CD14-positive monocyte (primary cell): ENCODE measurements around the gene ARL5C. TPM values are rescaled to one million over a fixed set of nuclear protein-coding genes. Genes with fewer than 3 reads are reported as not detected.

Experiments
- DNase-seq, 3 donors: peaks; one replicate each; pipeline ENCODE4 v3.0.0-alpha.2; 2011 to 2022
- H2AFZ ChIP-seq: 2 replicates; pipeline ENCODE4 v1.6.0; 2012; ENCODE audit warnings: mild to moderate bottlenecking, low read depth, low read length, inconsistent platforms; ENCODE audit not compliant: insufficient read depth, poor library complexity, severe bottlenecking
- H3K27ac ChIP-seq, 2 donors: 1 replicate in 1 of 2; 2 replicates in 1 of 2; pipeline ENCODE4 v1.5.1; 2012 to 2013; ENCODE audit warnings: low read length in 2 of 2, control low read depth in 1 of 2, inconsistent platforms in 1 of 2, low read depth in 1 of 2, mild to moderate bottlenecking in 1 of 2
- H3K27me3 ChIP-seq, 2 donors: one replicate each; pipeline versions ENCODE4 v1.6.0 to v1.6.1; 2011 to 2013; ENCODE audit warnings: low read length in 2 of 2; ENCODE audit not compliant: control insufficient read depth in 2 of 2, insufficient read depth in 2 of 2
- H3K36me3 ChIP-seq, 2 donors: replicated peaks in 1 of 2; 1 replicate in 1 of 2; 2 replicates in 1 of 2; pipeline versions ENCODE4 v1.5.1 to v1.6.1; 2012 to 2013; ENCODE audit warnings: low read length in 2 of 2, control low read depth in 1 of 2, inconsistent platforms in 1 of 2, mild to moderate bottlenecking in 1 of 2; ENCODE audit not compliant: insufficient read depth in 2 of 2, control insufficient read depth in 1 of 2
- H3K4me1 ChIP-seq, 2 donors: 1 replicate in 1 of 2; 2 replicates in 1 of 2; pipeline versions ENCODE4 v1.5.1 to v1.6.1; 2012 to 2013; ENCODE audit warnings: low read length in 2 of 2, control low read depth in 1 of 2, inconsistent platforms in 1 of 2, mild to moderate bottlenecking in 1 of 2, moderate library complexity in 1 of 2; ENCODE audit not compliant: insufficient read depth in 2 of 2, control insufficient read depth in 1 of 2
- H3K4me2 ChIP-seq: replicated peaks from 2 replicates; pipeline ENCODE3; 2012; ENCODE audit warnings: low read length, moderate library complexity, mild to moderate bottlenecking; ENCODE audit not compliant: poor library complexity, severe bottlenecking; ENCODE audit errors: extremely low read depth
- H3K4me3 ChIP-seq, 3 experiments: fragments of 200-600 bp in 1 of 3; sonication (generic) in 1 of 3; replicated peaks in 1 of 3; 1 replicate in 2 of 3; 2 replicates in 1 of 3; pipeline ENCODE4 v1.5.1; 2011 to 2013; ENCODE audit warnings: low read length in 3 of 3, mild to moderate bottlenecking in 3 of 3, control low read depth in 2 of 3, low read depth in 2 of 3, inconsistent platforms in 1 of 3, moderate library complexity in 1 of 3
- H3K79me2 ChIP-seq: 2 replicates; pipeline ENCODE4 v1.6.0; 2012; ENCODE audit warnings: mild to moderate bottlenecking, control low read depth, inconsistent platforms, low read length, moderate library complexity; ENCODE audit not compliant: insufficient read depth
- H3K9ac ChIP-seq: 2 replicates; pipeline ENCODE4 v1.6.0; 2017; ENCODE audit warnings: low read length, mild to moderate bottlenecking; ENCODE audit not compliant: insufficient read depth, poor library complexity, severe bottlenecking
- H3K9me3 ChIP-seq, 2 donors: replicated peaks in 1 of 2; 1 replicate in 1 of 2; 2 replicates in 1 of 2; pipeline versions ENCODE4 v1.5.1 to v1.6.1; 2012 to 2013; ENCODE audit warnings: low read length in 2 of 2, control low read depth in 1 of 2; ENCODE audit not compliant: control insufficient read depth in 1 of 2, insufficient read depth in 1 of 2
- H4K20me1 ChIP-seq: 2 replicates; pipeline ENCODE4 v1.6.0; 2012; ENCODE audit warnings: mild to moderate bottlenecking, low read length, control low read depth, moderate library complexity; ENCODE audit not compliant: insufficient read depth
- H3K27ac Mint-ChIP-seq, 7 donors: one replicate each; pipeline ENCODE4 v1.8.0; 2020; ENCODE audit warnings: mild to moderate bottlenecking in 7 of 7, mixed read lengths in 7 of 7, moderate library complexity in 6 of 7, inconsistent platforms in 2 of 7
- H3K27me3 Mint-ChIP-seq, 3 donors: one replicate each; pipeline ENCODE4 v1.8.0; 2021 to 2022; ENCODE audit warnings: low read depth in 3 of 3, mild to moderate bottlenecking in 3 of 3, mixed read lengths in 3 of 3, moderate library complexity in 3 of 3, inconsistent platforms in 1 of 3
- H3K36me3 Mint-ChIP-seq, 2 donors: one replicate each; pipeline ENCODE4 v1.8.0; 2020; ENCODE audit warnings: mixed read lengths in 2 of 2, inconsistent platforms in 1 of 2, mild to moderate bottlenecking in 1 of 2
- H3K4me1 Mint-ChIP-seq: one replicate; pipeline ENCODE4 v1.8.0; 2020; ENCODE audit warnings: mild to moderate bottlenecking, mixed read lengths
- H3K4me3 Mint-ChIP-seq, 2 donors: one replicate each; pipeline ENCODE4 v1.8.0; 2020; ENCODE audit warnings: mild to moderate bottlenecking in 2 of 2, mixed read lengths in 2 of 2, moderate library complexity in 1 of 2
- H3K9me3 Mint-ChIP-seq, 7 donors: one replicate each; pipeline ENCODE4 v1.8.0; 2020 to 2022; ENCODE audit warnings: mixed read lengths in 7 of 7, mild to moderate bottlenecking in 6 of 7, moderate library complexity in 6 of 7, inconsistent platforms in 2 of 7
- CTCF ChIP-seq: fragments of 200-600 bp; IDR thresholded peaks from one replicate; pipeline ENCODE4 v1.8.0; 2022; ENCODE audit warnings: antibody characterized with exemption, mild to moderate bottlenecking
- WGBS: methylation state at CpG from one replicate; pipeline ENCODE4 v1.1.5; 2013; ENCODE audit warnings: missing lambda C conversion rate; ENCODE audit not compliant: insufficient coverage; 5-methylcytosine and 5-hydroxymethylcytosine counted together
- intact Hi-C, 2 donors: fragments of 100-400 bp; cut with micrococcal nuclease; formaldehyde crosslinking; loops; one replicate each; pipeline versions ENCODE4 v1.15.0 to v1.15.1; 2023
- polyA plus RNA-seq, 3 donors: library from polyadenylated mRNA; depleted of rRNA in 1 of 3; unstranded in 2 of 3; stranded (reverse) in 1 of 3; fragments of 300-500 nt in 2 of 3; fragments of >200 nt in 1 of 3; fragmentation: Illumina TruSeq in 2 of 3; gene quantifications; 1 replicate in 2 of 3; 2 replicates in 1 of 3; pipeline ENCODE4 v1.2.3, GENCODE V29; 2012 to 2021

The ARL5C gene
- polyA plus RNA-seq, 3 donors, result 0.04 TPM; not detected in 2

- peak overlapping the region; percentile 39 for H3K4me2 ChIP-seq
Observed at GRCh38 chr17:39167476-39167875, 1.5 kb upstream of the ARL5C start.

More at GRCh38 chr17:39167476-39167875, 1.5 kb upstream of the ARL5C start:
- H3K9me3 ChIP-seq, result no peaks in the 10 kb centered on the region
- Mint-ChIP-seq H3K36me3 (no peaks in the 10 kb centered on the region), H3K27me3 (peaks cover 3% of the 10 kb centered on the region in 3 donors), H3K9me3 (peaks cover 0 to 7% (median 3%) of the 10 kb centered on the region in 7 donors), H3K4me3 (peak overlapping the region in 1 of 2 donors; percentile 78), H3K27ac (no peak overlapping the region), H3K4me1 (peaks cover 59% of the 10 kb centered on the region)
- no CpG with 5 or more reads among the region's 2 CpGs for WGBS
- no peaks in the 10 kb centered on the region for H4K20me1 ChIP-seq
- H3K4me3 ChIP-seq, result peak overlapping the region in 1 of 3 experiments; percentile 23
- no peak overlapping the region for H2AFZ ChIP-seq
- no peak overlapping the region for H3K9ac ChIP-seq
- DNase-seq, result no peak
- no peak overlapping the region for H3K27ac ChIP-seq
- no peaks in the 10 kb centered on the region for H3K27me3 ChIP-seq
- no peak for TF ChIP-seq CTCF
- H3K36me3 ChIP-seq, result no peaks in the 10 kb centered on the region
- peaks cover 14% of the 10 kb centered on the region for H3K79me2 ChIP-seq
- intact Hi-C loops, result loop anchor here (5.0 to 10.0 kb wide), 3 partner anchors 67 to 180 kb away; no protein-coding TSS in a partner anchor
- peaks cover 51 to 64% of the 10 kb centered on the region in 2 donors for H3K4me1 ChIP-seq
